HepG2 (cell line): ENCODE results near the gene TMEM87B. TPM values are rescaled to one million over a fixed set of nuclear protein-coding genes. Genes with fewer than 3 reads are reported as not detected.

Experiments
- AGO2 ChIP-seq: fragments of 200-400 bp; formaldehyde crosslinking; optimal IDR thresholded peaks from 2 replicates; pipeline ENCODE3; 2017; ENCODE audit warnings: mild to moderate bottlenecking, low read depth, low read length, moderate library complexity
- CERS6 ChIP-seq: sonication (generic); formaldehyde crosslinking; IDR thresholded peaks from 2 replicates; pipeline ENCODE4 v1.5.0; 2020; ENCODE audit warnings: missing genetic modification reagents
- PBX3 ChIP-seq: sonication (generic); formaldehyde crosslinking; IDR thresholded peaks from 2 replicates; pipeline ENCODE4 v1.8.1; 2023; ENCODE audit warnings: missing genetic modification reagents, inconsistent platforms, borderline replicate concordance
- PRDM10 ChIP-seq: sonication (generic); formaldehyde crosslinking; IDR thresholded peaks from 2 replicates; pipeline ENCODE4 v1.4.0; 2020; ENCODE audit warnings: low read depth, missing genetic modification reagents
- TEF ChIP-seq: sonication (generic); formaldehyde crosslinking; IDR thresholded peaks from 2 replicates; pipeline ENCODE4 v1.5.0; 2020; ENCODE audit warnings: missing genetic modification reagents
- ZFP62 ChIP-seq: sonication (generic); formaldehyde crosslinking; IDR thresholded peaks from 2 replicates; pipeline ENCODE4 v1.4.0; 2020; ENCODE audit warnings: missing genetic modification reagents
- ZHX2 ChIP-seq, 2 experiments: sonication (generic) in 1 of 2; formaldehyde crosslinking in 1 of 2; IDR thresholded peaks; 2 replicates each; pipeline versions ENCODE4 v1.6.1 to v1.9.0; 2014 to 2022; ENCODE audit warnings: antibody characterized with exemption in 1 of 2, borderline replicate concordance in 1 of 2, inconsistent platforms in 1 of 2, low read depth in 1 of 2, missing genetic modification reagents in 1 of 2
- ZNF317 ChIP-seq: sonication (generic); formaldehyde crosslinking; IDR thresholded peaks from 2 replicates; pipeline ENCODE4 v1.5.0; 2020; ENCODE audit warnings: mild to moderate bottlenecking, missing genetic modification reagents
- ZNF326 ChIP-seq: sonication (generic); formaldehyde crosslinking; IDR thresholded peaks from 2 replicates; pipeline ENCODE4 v1.4.0; 2020; ENCODE audit warnings: missing genetic modification reagents, borderline replicate concordance
- ZNF432 ChIP-seq: sonication (generic); formaldehyde crosslinking; IDR thresholded peaks from 2 replicates; pipeline ENCODE4 v1.5.0; 2020; ENCODE audit warnings: missing genetic modification reagents, mild to moderate bottlenecking, borderline replicate concordance
- ZNF546 ChIP-seq: sonication (generic); formaldehyde crosslinking; conservative IDR thresholded peaks from 2 replicates; pipeline ENCODE4 v1.8.1; 2023; ENCODE audit warnings: mild to moderate bottlenecking, missing genetic modification reagents
- ZNF549 ChIP-seq: sonication (generic); formaldehyde crosslinking; IDR thresholded peaks from 2 replicates; pipeline ENCODE4 v1.5.0; 2020; ENCODE audit warnings: missing genetic modification reagents
- polyA plus RNA-seq, 8 experiments: library from polyadenylated mRNA; depleted of rRNA in 3 of 8; stranded (reverse) in 7 of 8; unstranded in 1 of 8; fragments of >200 nt; fragmentation: Illumina TruSeq in 4 of 8; extraction: Trizol in 4 of 8; gene quantifications; 2 replicates each; pipeline versions ENCODE4 v1.2.1 to v1.2.3, GENCODE V29; 2011 to 2016; ENCODE audit warnings: low read depth in 4 of 8, missing spikeins in 1 of 8, mixed read lengths in 1 of 8; ENCODE audit not compliant: insufficient read depth in 1 of 8
- total RNA-seq, 5 experiments: library from RNA; depleted of rRNA; stranded (reverse); fragments of >200 nt; fragmentation: Illumina TruSeq; extraction: Trizol; gene quantifications; 2 replicates each; pipeline ENCODE4 v1.2.3, GENCODE V29; 2016; ENCODE audit warnings: low read depth in 1 of 5

Gene TMEM87B
- total and polyA plus RNA-seq, 2 of the 13 experiments (the other 11 are each of a cell fraction or from before 2014, with no cell fraction given) = 15.1 to 16.2 TPM

- peak; percentile 39; the same call in 1 of the 2 replicates for TF ChIP-seq ZNF546 (CRISPR knock-in tag)
- TF ChIP-seq ZNF432 (CRISPR knock-in tag) = no peak
- TF ChIP-seq CERS6 (CRISPR knock-in tag) = no peak
- 0 out of 2 replicates have a peak, but pooled peaks have one; percentile 2 for TF ChIP-seq PRDM10
- TF ChIP-seq TEF (CRISPR knock-in tag) = no peak
- peak; percentile 16; the same call in 1 of the 2 replicates for TF ChIP-seq ZNF317
- 0 out of 2 replicates have a peak, but pooled peaks have one; percentile 6 for TF ChIP-seq PBX3 (CRISPR knock-in tag)
- peak; percentile 82 for TF ChIP-seq AGO2
- 0 out of 2 replicates have a peak, but pooled peaks have one; percentile 60 for TF ChIP-seq ZFP62 (CRISPR knock-in tag)
- TF ChIP-seq ZNF549 (CRISPR knock-in tag) = peak; percentile 34; the same call in 1 of the 2 replicates
- 0 out of 2 replicates have a peak, but pooled peaks have one; percentile 2 for TF ChIP-seq ZHX2 (IDR thresholded peaks at IDR 0.05; ENCODE audit: low read depth)
- no peak for TF ChIP-seq ZHX2 (CRISPR knock-in tag; IDR thresholded peaks at IDR 0.05; ENCODE audit: borderline replicate concordance)
- no peak for TF ChIP-seq ZNF326
These were observed 909 bp downstream of the TMEM87B start (continued) for GRCh38 chr2:112055730-112056625.
